Keratinocyte (primary cell): ENCODE data around the gene NID2. TPM values are rescaled to one million over a fixed set of nuclear protein-coding genes. Genes with fewer than 3 reads are reported as not detected.

Source experiments
- DNase-seq: peaks from one replicate; pipeline ENCODE4 v3.0.0-alpha.2; 2011; ENCODE audit warnings: low read depth, missing footprints, low spot score
- FAIRE-seq: peaks from 2 replicates; lab custom pipeline; 2011; peaks lifted over from hg19 to GRCh38; lab: Jason Lieb, UNC
- H2AFZ ChIP-seq: 2 replicates; pipeline ENCODE4 v1.6.0; 2012; ENCODE audit warnings: low read length, control low read depth, inconsistent platforms; ENCODE audit not compliant: control insufficient read depth
- H3K27ac ChIP-seq: 2 replicates; pipeline ENCODE4 v1.5.1; 2011; ENCODE audit warnings: low read length; ENCODE audit not compliant: control insufficient read depth, insufficient read depth
- H3K27me3 ChIP-seq: 3 replicates; pipeline ENCODE4 v1.6.0; 2011; ENCODE audit warnings: low read length; ENCODE audit not compliant: control insufficient read depth, insufficient read depth; ENCODE audit errors: extremely low read depth
- H3K36me3 ChIP-seq, 2 experiments: 2 replicates in 1 of 2; 3 replicates in 1 of 2; pipeline ENCODE4 v1.5.1; 2011; ENCODE audit warnings: low read length in 2 of 2, mild to moderate bottlenecking in 1 of 2; ENCODE audit not compliant: control insufficient read depth in 2 of 2, insufficient read depth in 2 of 2; ENCODE audit errors: extremely low read depth in 1 of 2
- H3K4me1 ChIP-seq: 3 replicates; pipeline ENCODE4 v1.5.1; 2011; ENCODE audit warnings: low read length; ENCODE audit not compliant: control insufficient read depth, insufficient read depth; ENCODE audit errors: extremely low read depth
- H3K4me2 ChIP-seq: 3 replicates; pipeline ENCODE4 v1.6.0; 2011; ENCODE audit warnings: low read depth, low read length; ENCODE audit not compliant: control insufficient read depth, insufficient read depth; ENCODE audit errors: extremely low read depth
- H3K4me3 ChIP-seq, 3 experiments: fragments of 200-600 bp in 1 of 3; sonication (generic) in 1 of 3; 2 replicates in 2 of 3; 3 replicates in 1 of 3; pipeline ENCODE4 v1.5.1; 2011 to 2016; ENCODE audit warnings: low read length in 3 of 3, mild to moderate bottlenecking in 3 of 3, control low read depth in 2 of 3, inconsistent platforms in 1 of 3, low read depth in 1 of 3, mixed read lengths in 1 of 3, mixed run types in 1 of 3, moderate library complexity in 1 of 3; ENCODE audit not compliant: control insufficient read depth in 2 of 3, insufficient read depth in 2 of 3; ENCODE audit errors: extremely low read depth in 1 of 3
- H3K79me2 ChIP-seq: 2 replicates; pipeline ENCODE4 v1.6.0; 2012; ENCODE audit warnings: low read length; ENCODE audit not compliant: control insufficient read depth, insufficient read depth
- H3K9ac ChIP-seq: 3 replicates; pipeline ENCODE4 v1.6.0; 2011; ENCODE audit warnings: low read length; ENCODE audit not compliant: control insufficient read depth, insufficient read depth; ENCODE audit errors: extremely low read depth
- H3K9me1 ChIP-seq: 3 replicates; pipeline ENCODE4 v1.6.0; 2011; ENCODE audit warnings: low read length; ENCODE audit not compliant: control insufficient read depth, insufficient read depth; ENCODE audit errors: extremely low read depth
- H3K9me3 ChIP-seq: 2 replicates; pipeline ENCODE4 v1.5.1; 2012; ENCODE audit warnings: low read depth, low read length; ENCODE audit not compliant: control insufficient read depth
- H4K20me1 ChIP-seq: 3 replicates; pipeline ENCODE4 v1.6.0; 2011; ENCODE audit warnings: low read length; ENCODE audit not compliant: control insufficient read depth, insufficient read depth; ENCODE audit errors: extremely low read depth
- CTCF ChIP-seq, 3 experiments: IDR thresholded peaks in 1 of 3; conservative IDR thresholded peaks in 1 of 3; optimal IDR thresholded peaks in 1 of 3; 2 replicates in 2 of 3; 3 replicates in 1 of 3; pipeline versions ENCODE3 to v1.5.1; 2011; ENCODE audit warnings: low read length in 3 of 3, mild to moderate bottlenecking in 3 of 3, moderate library complexity in 2 of 3, control low read depth in 1 of 3, inconsistent platforms in 1 of 3; ENCODE audit not compliant: insufficient read depth in 2 of 3; ENCODE audit errors: extremely low read depth in 1 of 3
- EZH2 ChIP-seq: IDR thresholded peaks from one replicate; pipeline ENCODE4 v1.6.1; 2012; ENCODE audit warnings: inconsistent platforms, mild to moderate bottlenecking, low read length, moderate library complexity
- dilution Hi-C: fragments of 300-500 bp; cut with MboI; formaldehyde crosslinking; loops from one replicate; pipeline ENCODE4 v1.7.0; 2020; ENCODE audit warnings: low sequenced_read_pairs; ENCODE audit not compliant: extremely low pct_ligation_motif_present
- polyA plus RNA-seq, 5 experiments: library from polyadenylated mRNA; depleted of rRNA in 3 of 5; stranded (reverse) in 3 of 5; stranded (forward) in 1 of 5; unstranded in 1 of 5; fragments of >200 nt; gene quantifications; 1 replicate in 1 of 5; 2 replicates in 3 of 5; 3 replicates in 1 of 5; pipeline versions ENCODE4 v1.2.1 to v1.2.3, GENCODE V29; 2011 to 2012; ENCODE audit warnings: missing spikeins in 2 of 5, low read depth in 1 of 5, low replicate concordance in 1 of 5

Gene NID2
- polyA plus RNA-seq, 1 donor (not counting 4 experiments of a cell fraction or from before 2014, with no cell fraction given) = 1.7 TPM

GRCh38 chr14:52076334-52076733 is 7.5 kb upstream of the NID2 start:
- no peak for TF ChIP-seq EZH2
- no peak for TF ChIP-seq CTCF (optimal IDR thresholded peaks at IDR 0.05 in 1 of 3, IDR thresholded peaks at IDR 0.05 in 1 of 3, conservative IDR thresholded peaks at IDR 0.05 in 1 of 3; ENCODE audit: extremely low read depth in 1 of 3, insufficient read depth in 2 of 3, low read length in 3 of 3)
- H3K4me3 ChIP-seq = no peak overlapping the region
- H4K20me1 ChIP-seq = no peaks in the 10 kb centered on the region
- no peaks in the 10 kb centered on the region for H3K9me1 ChIP-seq
- H3K4me1 ChIP-seq = peaks cover 41% of the 10 kb centered on the region
- no peaks in the 10 kb centered on the region for H3K36me3 ChIP-seq
- dilution Hi-C loops = no loop called here
- no peak overlapping the region for H3K9ac ChIP-seq
- H3K4me2 ChIP-seq = no peak overlapping the region
- no peak overlapping the region for H3K27ac ChIP-seq
- FAIRE-seq = no peak
- H3K79me2 ChIP-seq = no peaks in the 10 kb centered on the region
- no peak for DNase-seq
- no peaks in the 10 kb centered on the region for H3K9me3 ChIP-seq
- no peaks in the 10 kb centered on the region for H3K27me3 ChIP-seq
- no peak overlapping the region for H2AFZ ChIP-seq

GRCh38 chr14:52075371-52075770 is 6.5 kb upstream of the NID2 start:
- Histone ChIP-seq H3K36me3 (no peaks in the 10 kb centered on the region), H3K9ac (no peak overlapping the region), H3K4me2 (no peak overlapping the region), H3K9me3 (no peaks in the 10 kb centered on the region), H3K79me2 (no peaks in the 10 kb centered on the region), H2AFZ (no peak overlapping the region), H3K27ac (no peak overlapping the region), H3K27me3 (no peaks in the 10 kb centered on the region), H3K9me1 (no peaks in the 10 kb centered on the region), H3K4me1 (peaks cover 32% of the 10 kb centered on the region), H3K4me3 (no peak overlapping the region), H4K20me1 (no peaks in the 10 kb centered on the region)
- TF ChIP-seq EZH2 (no peak), CTCF (optimal IDR thresholded peaks at IDR 0.05 in 1 of 3, IDR thresholded peaks at IDR 0.05 in 1 of 3, conservative IDR thresholded peaks at IDR 0.05 in 1 of 3; ENCODE audit: extremely low read depth in 1 of 3, insufficient read depth in 2 of 3, low read length in 3 of 3) (no peak)
- dilution Hi-C loops = no loop called here
- FAIRE-seq (no peak), DNase-seq (no peak)
